ENCODE measurements around the gene TIMP2.

- no peak for TF ChIP-seq CTCF (conservative IDR thresholded peaks at IDR 0.05)
- TF ChIP-seq EZH2 (IDR thresholded peaks at IDR 0.05; ENCODE audit: low read depth), result no peak
Observed at GRCh38 chr17:78925662-78926555, 722 bp upstream of the TIMP2 start.
